ENCODE data around the gene TATDN2.

Gene TATDN2

GRCh38 chr3:10308678-10309077 lies 60.4 kb downstream of the TATDN2 start:
- no peaks in the 10 kb centered on the region for H3K79me2 ChIP-seq (ENCODE audit: control insufficient read depth, insufficient read depth, low read length, poor library complexity)

GRCh38 chr3:10309736-10310135 lies 61.5 kb downstream of the TATDN2 start:
- Histone ChIP-seq H4K12ac (ENCODE audit: low read depth, low read length) (no peak overlapping the region), H2BK12ac (ENCODE audit: low read length) (no peak overlapping the region), H3K79me2 (ENCODE audit: control insufficient read depth, insufficient read depth, low read length, poor library complexity) (no peaks in the 10 kb centered on the region), H2AFZ (ENCODE audit: insufficient read depth, low read length, poor library complexity) (no peak overlapping the region), H3K9ac (ENCODE audit: low read length) (no peak overlapping the region), H2BK120ac (ENCODE audit: insufficient read depth, low read length, poor library complexity) (no peak overlapping the region), H2BK5ac (ENCODE audit: low read depth, low read length, poor library complexity) (no peak overlapping the region), H3K4me2 (ENCODE audit: low read length) (no peak overlapping the region), H3K4ac (ENCODE audit: low read depth, low read length) (no peak overlapping the region), H3K79me1 (ENCODE audit: low read length) (no peaks in the 10 kb centered on the region), H4K91ac (ENCODE audit: low read depth, low read length) (no peak overlapping the region), H3K18ac (ENCODE audit: low read length) (no peak overlapping the region), H3K9me3 (ENCODE audit: insufficient read depth, low read depth, low read length) (no peaks in the 10 kb centered on the region), H3K14ac (ENCODE audit: low read length) (no peak overlapping the region), H3K27ac (ENCODE audit: low read depth, low read length) (no peak overlapping the region), H4K8ac (ENCODE audit: low read depth, low read length) (no peak overlapping the region), H3K4me3 (ENCODE audit: low read depth, low read length) (no peak overlapping the region), H2AK5ac (ENCODE audit: low read length) (no peak overlapping the region), H3K23ac (ENCODE audit: low read length) (no peak overlapping the region), H3K36me3 (ENCODE audit: control insufficient read depth in 1 of 2, insufficient read depth in 2 of 2, low read length in 2 of 2) (peaks cover 44 to 68% of the 10 kb centered on the region in 2 experiments), H3K27me3 (ENCODE audit: insufficient read depth, low read length) (no peaks in the 10 kb centered on the region), H3K4me1 (ENCODE audit: control insufficient read depth in 1 of 2, insufficient read depth in 2 of 2, low read length in 2 of 2) (no peaks in the 10 kb centered on the region)
- DNase-seq = no peak
- WGBS (ENCODE audit: extremely low coverage, insufficient coverage, insufficient read length) = no CpG with 5 or more reads among the region's 4 CpGs

More at GRCh38 chr3:10308678-10309077, 60.4 kb downstream of the TATDN2 start:
- Histone ChIP-seq H3K18ac (ENCODE audit: low read length) (no peak overlapping the region), H3K36me3 (ENCODE audit: control insufficient read depth in 1 of 2, insufficient read depth in 2 of 2, low read length in 2 of 2) (peaks cover 52 to 70% of the 10 kb centered on the region in 2 experiments), H2BK120ac (ENCODE audit: insufficient read depth, low read length, poor library complexity) (no peak overlapping the region), H3K4ac (ENCODE audit: low read depth, low read length) (no peak overlapping the region), H3K23ac (ENCODE audit: low read length) (no peak overlapping the region), H3K4me2 (ENCODE audit: low read length) (no peak overlapping the region), H2BK5ac (ENCODE audit: low read depth, low read length, poor library complexity) (no peak overlapping the region), H2AK5ac (ENCODE audit: low read length) (no peak overlapping the region), H4K91ac (ENCODE audit: low read depth, low read length) (no peak overlapping the region), H3K14ac (ENCODE audit: low read length) (no peak overlapping the region), H2AFZ (ENCODE audit: insufficient read depth, low read length, poor library complexity) (no peak overlapping the region), H2BK12ac (ENCODE audit: low read length) (no peak overlapping the region), H3K27ac (ENCODE audit: low read depth, low read length) (no peak overlapping the region), H3K27me3 (ENCODE audit: insufficient read depth, low read length) (no peaks in the 10 kb centered on the region), H3K9ac (ENCODE audit: low read length) (no peak overlapping the region), H4K8ac (ENCODE audit: low read depth, low read length) (no peak overlapping the region), H4K12ac (ENCODE audit: low read depth, low read length) (no peak overlapping the region), H3K4me1 (ENCODE audit: control insufficient read depth in 1 of 2, insufficient read depth in 2 of 2, low read length in 2 of 2) (no peaks in the 10 kb centered on the region), H3K4me3 (ENCODE audit: low read depth, low read length) (no peak overlapping the region), H3K9me3 (ENCODE audit: insufficient read depth, low read depth, low read length) (peaks cover 2% of the 10 kb centered on the region), H3K79me1 (ENCODE audit: low read length) (no peaks in the 10 kb centered on the region)
- WGBS (ENCODE audit: extremely low coverage, insufficient coverage, insufficient read length) = no CpG with 5 or more reads among the region's 7 CpGs
- no peak for DNase-seq

- no peak for DNase-seq
- H3K4ac ChIP-seq (ENCODE audit: low read depth, low read length) = no peak overlapping the region
- H3K18ac ChIP-seq (ENCODE audit: low read length) = no peak overlapping the region
- H4K8ac ChIP-seq (ENCODE audit: low read depth, low read length) = no peak overlapping the region
- H3K14ac ChIP-seq (ENCODE audit: low read length) = no peak overlapping the region
- H3K9me3 ChIP-seq (ENCODE audit: insufficient read depth, low read depth, low read length) = no peaks in the 10 kb centered on the region
- no peaks in the 10 kb centered on the region for H3K79me2 ChIP-seq (ENCODE audit: control insufficient read depth, insufficient read depth, low read length, poor library complexity)
- H4K91ac ChIP-seq (ENCODE audit: low read depth, low read length) = no peak overlapping the region
- H3K4me3 ChIP-seq (ENCODE audit: low read depth, low read length) = no peak overlapping the region
- H3K36me3 ChIP-seq (ENCODE audit: control insufficient read depth in 1 of 2, insufficient read depth in 2 of 2, low read length in 2 of 2) = peaks cover 45 to 67% of the 10 kb centered on the region in 2 experiments
- H3K4me1 ChIP-seq (ENCODE audit: control insufficient read depth in 1 of 2, insufficient read depth in 2 of 2, low read length in 2 of 2) = no peaks in the 10 kb centered on the region
- H2AK5ac ChIP-seq (ENCODE audit: low read length) = no peak overlapping the region
- H3K27me3 ChIP-seq (ENCODE audit: insufficient read depth, low read length) = no peaks in the 10 kb centered on the region
- no peak overlapping the region for H4K12ac ChIP-seq (ENCODE audit: low read depth, low read length)
- H3K4me2 ChIP-seq (ENCODE audit: low read length) = no peak overlapping the region
- H2BK120ac ChIP-seq (ENCODE audit: insufficient read depth, low read length, poor library complexity) = no peak overlapping the region
- no peak overlapping the region for H2AFZ ChIP-seq (ENCODE audit: insufficient read depth, low read length, poor library complexity)
- no CpG with 5 or more reads among the region's 2 CpGs for WGBS (ENCODE audit: extremely low coverage, insufficient coverage, insufficient read length)
- H3K9ac ChIP-seq (ENCODE audit: low read length) = no peak overlapping the region
- no peak overlapping the region for H3K23ac ChIP-seq (ENCODE audit: low read length)
- H3K27ac ChIP-seq (ENCODE audit: low read depth, low read length) = no peak overlapping the region
- H3K79me1 ChIP-seq (ENCODE audit: low read length) = no peaks in the 10 kb centered on the region
- no peak overlapping the region for H2BK12ac ChIP-seq (ENCODE audit: low read length)
- H2BK5ac ChIP-seq (ENCODE audit: low read depth, low read length, poor library complexity) = no peak overlapping the region
Measured at GRCh38 chr3:10310578-10310977, 62.3 kb downstream of the TATDN2 start.

DNA sequence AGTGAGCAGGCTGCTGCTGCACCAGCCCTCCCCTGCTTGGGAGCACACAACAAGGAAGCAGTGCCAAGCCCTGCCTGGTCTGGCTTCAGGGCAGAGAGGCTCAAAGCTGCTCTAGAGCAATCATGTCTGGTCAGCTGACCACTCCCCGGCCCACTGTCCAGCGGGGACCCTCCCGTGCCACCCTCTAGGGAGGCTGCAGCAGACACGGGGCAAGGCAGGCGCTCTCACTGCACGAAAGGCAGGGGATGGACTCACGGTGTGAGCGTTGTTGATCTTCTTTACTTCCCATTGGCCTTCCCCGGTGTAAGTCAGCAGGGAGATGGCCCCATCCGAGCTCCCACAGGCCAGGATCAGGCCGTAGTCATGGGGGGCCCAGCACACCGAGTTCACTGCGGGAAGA lies 63.5 kb downstream of the TATDN2 start:
- Histone ChIP-seq H3K4me2 (ENCODE audit: low read length) (no peak overlapping the region), H2BK12ac (ENCODE audit: low read length) (no peak overlapping the region), H3K27ac (ENCODE audit: low read depth, low read length) (no peak overlapping the region), H3K14ac (ENCODE audit: low read length) (no peak overlapping the region), H3K23ac (ENCODE audit: low read length) (no peak overlapping the region), H3K18ac (ENCODE audit: low read length) (no peak overlapping the region), H4K12ac (ENCODE audit: low read depth, low read length) (no peak overlapping the region), H3K27me3 (ENCODE audit: insufficient read depth, low read length) (no peaks in the 10 kb centered on the region), H2BK120ac (ENCODE audit: insufficient read depth, low read length, poor library complexity) (no peak overlapping the region), H3K9ac (ENCODE audit: low read length) (no peak overlapping the region), H3K36me3 (ENCODE audit: control insufficient read depth in 1 of 2, insufficient read depth in 2 of 2, low read length in 2 of 2) (peaks cover 52 to 70% of the 10 kb centered on the region in 2 experiments), H3K4me1 (ENCODE audit: control insufficient read depth in 1 of 2, insufficient read depth in 2 of 2, low read length in 2 of 2) (no peaks in the 10 kb centered on the region), H3K79me1 (ENCODE audit: low read length) (no peaks in the 10 kb centered on the region), H2BK5ac (ENCODE audit: low read depth, low read length, poor library complexity) (no peak overlapping the region), H4K91ac (ENCODE audit: low read depth, low read length) (no peak overlapping the region), H2AFZ (ENCODE audit: insufficient read depth, low read length, poor library complexity) (no peak overlapping the region), H3K9me3 (ENCODE audit: insufficient read depth, low read depth, low read length) (no peaks in the 10 kb centered on the region), H4K8ac (ENCODE audit: low read depth, low read length) (no peak overlapping the region), H3K79me2 (ENCODE audit: control insufficient read depth, insufficient read depth, low read length, poor library complexity) (no peaks in the 10 kb centered on the region), H3K4me3 (ENCODE audit: low read depth, low read length) (no peak overlapping the region), H3K4ac (ENCODE audit: low read depth, low read length) (no peak overlapping the region), H2AK5ac (ENCODE audit: low read length) (no peak overlapping the region)
- DNase-seq = no peak
- WGBS (ENCODE audit: extremely low coverage, insufficient coverage, insufficient read length) = no CpG with 5 or more reads among the region's 13 CpGs
